ENCODE data around the gene TSC1.

The TSC1 gene

DNA sequence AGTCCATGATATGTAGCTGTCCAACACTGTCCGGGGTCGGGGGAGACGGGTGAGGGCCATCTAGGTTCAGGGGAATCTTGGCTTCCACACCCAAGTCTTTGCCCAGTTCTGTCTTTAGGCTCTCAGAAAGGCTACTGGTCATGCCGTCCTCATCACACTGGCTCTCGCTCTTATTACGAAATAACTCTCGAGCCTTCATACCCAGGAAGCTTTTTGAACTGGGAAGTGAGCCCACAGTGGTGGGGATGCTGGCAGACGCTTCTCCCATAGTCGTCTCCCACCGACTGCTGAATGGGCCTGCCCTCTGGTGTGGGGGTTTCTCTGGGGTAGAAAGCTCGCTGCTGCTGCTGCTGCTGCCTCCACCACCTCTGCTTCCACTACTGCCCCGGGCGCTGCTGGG is 48.2 kb downstream of the TSC1 start:
- H3K27me3 ChIP-seq (ENCODE audit: insufficient read depth, low read length, poor library complexity) = no peaks in the 10 kb centered on the region
- no peak overlapping the region for H3K4me3 ChIP-seq (ENCODE audit: low read depth in 1 of 2, low read length in 2 of 2)
- H3K9me3 ChIP-seq (ENCODE audit: insufficient read depth, low read length, severe bottlenecking) = no peaks in the 10 kb centered on the region
- H3K27ac ChIP-seq (ENCODE audit: low read length) = no peak overlapping the region
- no peak overlapping the region for H2AFZ ChIP-seq (ENCODE audit: low read depth, low read length)
- H3K4me1 ChIP-seq (ENCODE audit: insufficient read depth, low read length) = peaks cover 4% of the 10 kb centered on the region
- no peak for ATAC-seq (ENCODE audit: insufficient read depth, low read depth)
- H3K9ac ChIP-seq (ENCODE audit: low read depth, low read length) = no peak overlapping the region
- no peak overlapping the region for H3K4me2 ChIP-seq (ENCODE audit: insufficient read depth, low read length)
- no peaks in the 10 kb centered on the region for H4K20me1 ChIP-seq (ENCODE audit: insufficient read depth, low read length)
- peaks cover 56% of the 10 kb centered on the region for H3K36me3 ChIP-seq (ENCODE audit: insufficient read depth, low read length)
- H3K79me2 ChIP-seq (ENCODE audit: insufficient read depth, low read length) = no peaks in the 10 kb centered on the region
- TF ChIP-seq, protein P1, sequence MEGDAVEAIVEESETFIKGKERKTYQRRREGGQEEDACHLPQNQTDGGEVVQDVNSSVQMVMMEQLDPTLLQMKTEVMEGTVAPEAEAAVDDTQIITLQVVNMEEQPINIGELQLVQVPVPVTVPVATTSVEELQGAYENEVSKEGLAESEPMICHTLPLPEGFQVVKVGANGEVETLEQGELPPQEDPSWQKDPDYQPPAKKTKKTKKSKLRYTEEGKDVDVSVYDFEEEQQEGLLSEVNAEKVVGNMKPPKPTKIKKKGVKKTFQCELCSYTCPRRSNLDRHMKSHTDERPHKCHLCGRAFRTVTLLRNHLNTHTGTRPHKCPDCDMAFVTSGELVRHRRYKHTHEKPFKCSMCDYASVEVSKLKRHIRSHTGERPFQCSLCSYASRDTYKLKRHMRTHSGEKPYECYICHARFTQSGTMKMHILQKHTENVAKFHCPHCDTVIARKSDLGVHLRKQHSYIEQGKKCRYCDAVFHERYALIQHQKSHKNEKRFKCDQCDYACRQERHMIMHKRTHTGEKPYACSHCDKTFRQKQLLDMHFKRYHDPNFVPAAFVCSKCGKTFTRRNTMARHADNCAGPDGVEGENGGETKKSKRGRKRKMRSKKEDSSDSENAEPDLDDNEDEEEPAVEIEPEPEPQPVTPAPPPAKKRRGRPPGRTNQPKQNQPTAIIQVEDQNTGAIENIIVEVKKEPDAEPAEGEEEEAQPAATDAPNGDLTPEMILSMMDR (IDR thresholded peaks at IDR 0.05; ENCODE audit: borderline replicate concordance, extremely low read depth, low read length, poor library complexity, severe bottlenecking) = no peak
- no peak for TF ChIP-seq EZH2 (IDR thresholded peaks at IDR 0.05; ENCODE audit: borderline replicate concordance, low read depth, low read length, severe bottlenecking)
- no peak for DNase-seq

- ATAC-seq (ENCODE audit: insufficient read depth, low read depth) (no peak), DNase-seq (no peak)
- no peaks in the 10 kb centered on the region for H4K20me1 ChIP-seq (ENCODE audit: insufficient read depth, low read length)
- no peaks in the 10 kb centered on the region for H3K79me2 ChIP-seq (ENCODE audit: insufficient read depth, low read length)
- H3K9me3 ChIP-seq (ENCODE audit: insufficient read depth, low read length, severe bottlenecking) = no peaks in the 10 kb centered on the region
- H3K9ac ChIP-seq (ENCODE audit: low read depth, low read length) = no peak overlapping the region
- H3K4me1 ChIP-seq (ENCODE audit: insufficient read depth, low read length) = no peaks in the 10 kb centered on the region
- H3K4me2 ChIP-seq (ENCODE audit: insufficient read depth, low read length) = no peak overlapping the region
- H3K4me3 ChIP-seq (ENCODE audit: low read depth in 1 of 2, low read length in 2 of 2) = no peak overlapping the region
- H3K27ac ChIP-seq (ENCODE audit: low read length) = no peak overlapping the region
- peaks cover 45% of the 10 kb centered on the region for H3K36me3 ChIP-seq (ENCODE audit: insufficient read depth, low read length)
- no peak overlapping the region for H2AFZ ChIP-seq (ENCODE audit: low read depth, low read length)
- no peak for TF ChIP-seq EZH2 (IDR thresholded peaks at IDR 0.05; ENCODE audit: borderline replicate concordance, low read depth, low read length, severe bottlenecking)
- TF ChIP-seq, protein P1 (IDR thresholded peaks at IDR 0.05; ENCODE audit: borderline replicate concordance, extremely low read depth, low read length, poor library complexity, severe bottlenecking) = no peak
- no peaks in the 10 kb centered on the region for H3K27me3 ChIP-seq (ENCODE audit: insufficient read depth, low read length, poor library complexity)
These were observed 49.3 kb downstream of the TSC1 start for GRCh38 chr9:132894862-132895835.

DNA sequence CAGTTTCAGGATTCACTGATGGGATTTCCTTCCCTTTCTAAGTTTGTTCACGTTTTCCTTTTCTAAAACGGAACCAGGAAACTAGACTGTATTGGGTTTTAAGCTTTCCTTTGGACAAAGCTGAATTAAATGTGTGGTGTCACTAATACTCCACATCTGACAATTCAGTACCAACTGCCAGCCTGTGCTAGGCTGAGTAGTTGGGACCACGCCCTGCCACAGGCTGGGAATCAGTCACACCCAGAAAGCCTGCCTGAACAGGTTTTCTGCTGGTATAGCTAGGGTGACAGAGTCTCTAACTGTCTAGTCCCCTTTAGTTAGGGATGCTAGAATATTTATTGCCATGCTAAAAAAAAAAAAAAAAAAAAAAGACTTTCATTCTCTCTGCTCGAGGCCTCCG is 50.1 kb downstream of the TSC1 start:
- Histone ChIP-seq H3K27me3 (ENCODE audit: insufficient read depth, low read length, poor library complexity) (no peaks in the 10 kb centered on the region), H3K4me3 (ENCODE audit: low read depth in 1 of 2, low read length in 2 of 2) (no peak overlapping the region), H3K4me2 (ENCODE audit: insufficient read depth, low read length) (no peak overlapping the region), H3K36me3 (ENCODE audit: insufficient read depth, low read length) (peaks cover 37% of the 10 kb centered on the region), H3K27ac (ENCODE audit: low read length) (no peak overlapping the region), H3K79me2 (ENCODE audit: insufficient read depth, low read length) (no peaks in the 10 kb centered on the region), H3K9me3 (ENCODE audit: insufficient read depth, low read length, severe bottlenecking) (no peaks in the 10 kb centered on the region), H3K9ac (ENCODE audit: low read depth, low read length) (no peak overlapping the region), H3K4me1 (ENCODE audit: insufficient read depth, low read length) (peaks cover 6% of the 10 kb centered on the region; the same call in 1 of the 2 replicates), H4K20me1 (ENCODE audit: insufficient read depth, low read length) (no peaks in the 10 kb centered on the region), H2AFZ (ENCODE audit: low read depth, low read length) (no peak overlapping the region)
- DNase-seq = no peak
- ATAC-seq (ENCODE audit: insufficient read depth, low read depth) = no peak
- TF ChIP-seq, protein P1 (IDR thresholded peaks at IDR 0.05; ENCODE audit: borderline replicate concordance, extremely low read depth, low read length, poor library complexity, severe bottlenecking) = no peak
- TF ChIP-seq EZH2 (IDR thresholded peaks at IDR 0.05; ENCODE audit: borderline replicate concordance, low read depth, low read length, severe bottlenecking) = no peak

Data from DND-41 (cell line).